GM23338 (cell line): ENCODE measurements around the gene ITCH. TPM values are rescaled to one million over a fixed set of nuclear protein-coding genes. Genes with fewer than 3 reads are reported as not detected.

Experiments
- ATAC-seq: fragments of 200-7000 bp; cut with Tn5 transposase; 3 replicates; pipeline ENCODE4 v1.9.1; 2020
- DNase-seq: peaks from one replicate; pipeline ENCODE4 v3.0.0-alpha.2; 2015; ENCODE audit warnings: low spot score
- H2AFZ ChIP-seq: fragments of 200-600 bp; sonication (generic); 2 replicates; pipeline ENCODE4 v1.8.0; 2016; ENCODE audit warnings: antibody characterized with exemption, mild to moderate bottlenecking, moderate library complexity
- H3F3A ChIP-seq: fragments of 200-600 bp; sonication (generic); replicated peaks from 2 replicates; pipeline ENCODE4 v1.8.0; 2017; ENCODE audit warnings: antibody characterized with exemption, mixed run types, low read depth
- H3K27ac ChIP-seq: fragments of 200-600 bp; sonication (generic); 2 replicates; pipeline ENCODE4 v1.6.1; 2016; ENCODE audit warnings: low read depth
- H3K27me3 ChIP-seq: fragments of 200-600 bp; sonication (generic); 2 replicates; pipeline ENCODE4 v1.8.0; 2016; ENCODE audit warnings: mild to moderate bottlenecking, mixed run types, moderate library complexity; ENCODE audit not compliant: insufficient read depth
- H3K36me3 ChIP-seq: fragments of 200-600 bp; sonication (generic); 2 replicates; pipeline ENCODE4 v1.8.0; 2016; ENCODE audit warnings: mild to moderate bottlenecking; ENCODE audit not compliant: insufficient read depth
- H3K4me1 ChIP-seq: fragments of 200-600 bp; sonication (generic); 2 replicates; pipeline ENCODE4 v1.8.0; 2016; ENCODE audit warnings: mild to moderate bottlenecking, moderate library complexity; ENCODE audit not compliant: insufficient read depth
- H3K4me2 ChIP-seq: fragments of 200-600 bp; sonication (generic); 2 replicates; pipeline ENCODE4 v1.7.1; 2017; ENCODE audit warnings: mixed run types
- H3K4me3 ChIP-seq: fragments of 200-600 bp; sonication (generic); 2 replicates; pipeline ENCODE4 v1.6.1; 2016; ENCODE audit warnings: mixed run types
- H3K79me2 ChIP-seq: fragments of 200-600 bp; sonication (generic); replicated peaks from 2 replicates; pipeline ENCODE4 v1.8.0; 2017; ENCODE audit warnings: mild to moderate bottlenecking; ENCODE audit not compliant: insufficient read depth
- H3K9me2 ChIP-seq: fragments of 200-600 bp; sonication (generic); 2 replicates; pipeline ENCODE4 v1.8.0; 2017; ENCODE audit not compliant: insufficient read depth
- H4K20me1 ChIP-seq: fragments of 200-600 bp; sonication (generic); replicated peaks from 2 replicates; pipeline ENCODE4 v1.8.0; 2017; ENCODE audit warnings: mild to moderate bottlenecking; ENCODE audit not compliant: insufficient read depth
- H3K27ac Mint-ChIP-seq: 2 replicates; pipeline ENCODE4 v1.8.0; 2020; ENCODE audit warnings: inconsistent platforms, mild to moderate bottlenecking, moderate library complexity, mixed read lengths
- H3K27me3 Mint-ChIP-seq: 3 replicates; pipeline ENCODE4 v1.8.0; 2022; ENCODE audit warnings: low read depth, mild to moderate bottlenecking, moderate library complexity, mixed read lengths, inconsistent platforms; ENCODE audit not compliant: insufficient read depth, poor library complexity
- H3K36me3 Mint-ChIP-seq: 3 replicates; pipeline ENCODE4 v1.8.0; 2021; ENCODE audit warnings: low read depth, mild to moderate bottlenecking, inconsistent platforms, moderate library complexity, mixed read lengths
- H3K4me1 Mint-ChIP-seq: 3 replicates; pipeline ENCODE4 v1.8.0; 2020; ENCODE audit warnings: mild to moderate bottlenecking, inconsistent platforms, mixed read lengths
- H3K4me3 Mint-ChIP-seq: 3 replicates; pipeline ENCODE4 v1.8.0; 2021; ENCODE audit warnings: moderate library complexity, mild to moderate bottlenecking, inconsistent platforms, mixed read lengths
- H3K9me3 Mint-ChIP-seq: 3 replicates; pipeline ENCODE4 v1.8.0; 2020; ENCODE audit warnings: moderate library complexity, mild to moderate bottlenecking, inconsistent platforms, mixed read lengths
- ETS1 ChIP-seq: IDR thresholded peaks from 2 replicates; pipeline ENCODE4 v1.6.1; 2016; ENCODE audit warnings: antibody characterized with exemption
- JUNB ChIP-seq: IDR thresholded peaks from one replicate; pipeline ENCODE4 v1.6.1; 2016; ENCODE audit warnings: antibody characterized with exemption; ENCODE audit not compliant: unreplicated experiment
- NANOG ChIP-seq: IDR thresholded peaks from 2 replicates; pipeline ENCODE4 v1.6.1; 2016; ENCODE audit warnings: antibody characterized with exemption, borderline replicate concordance
- STAT1 ChIP-seq: IDR thresholded peaks from one replicate; pipeline ENCODE4 v1.6.1; 2016; ENCODE audit warnings: antibody characterized with exemption; ENCODE audit not compliant: unreplicated experiment
- ZNF462 ChIP-seq: fragments of 250-450 bp; sonication (Bioruptor Pico); IDR thresholded peaks from 2 replicates; pipeline ENCODE4 v1.5.0; 2020; ENCODE audit warnings: mild to moderate bottlenecking, moderate library complexity
- polyA plus RNA-seq: library from polyadenylated mRNA; unstranded; fragments of >200 nt; fragmentation: Nextera tagmentation; extraction: Ambion mirVana; gene quantifications from 2 replicates; pipeline ENCODE4 v1.2.1, GENCODE V29; 2016
- total RNA-seq: library from RNA; depleted of rRNA; stranded (reverse); fragments of >200 nt; shearing (Covaris generic); gene quantifications from 2 replicates; pipeline ENCODE4 v1.2.3, GENCODE V29; 2014

ITCH gene
- total and polyA plus RNA-seq, 2 experiments from 2014 or later = 16.4 to 31.6 TPM

- H4K20me1 ChIP-seq = no peaks in the 10 kb centered on the region
- no peaks in the 10 kb centered on the region for H3K79me2 ChIP-seq
- Mint-ChIP-seq H3K4me3 (no peak overlapping the region), H3K9me3 (peaks cover 4% of the 10 kb centered on the region; the same call in 2 of the 3 replicates), H3K27ac (no peak overlapping the region), H3K27me3 (peaks cover 10% of the 10 kb centered on the region), H3K36me3 (peaks cover 4% of the 10 kb centered on the region), H3K4me1 (peaks cover 21% of the 10 kb centered on the region)
- H3K4me3 ChIP-seq = no peak overlapping the region
- H3K36me3 ChIP-seq = no peaks in the 10 kb centered on the region
- TF ChIP-seq NANOG = no peak
- no peak for TF ChIP-seq ETS1
- TF ChIP-seq JUNB = no peak
- TF ChIP-seq STAT1 = no peak
- peaks cover 9% of the 10 kb centered on the region for H3K27me3 ChIP-seq
- no peaks in the 10 kb centered on the region for H3F3A ChIP-seq
- no peak overlapping the region for H3K27ac ChIP-seq
- no peak overlapping the region for H3K4me2 ChIP-seq
- no peak for ATAC-seq
- DNase-seq = no peak
- no peak overlapping the region for H2AFZ ChIP-seq
- H3K4me1 ChIP-seq = peaks cover 12% of the 10 kb centered on the region
- peaks cover 10% of the 10 kb centered on the region; the same call in 1 of the 2 replicates for H3K9me2 ChIP-seq
These were observed 46.8 kb upstream of the ITCH start for GRCh38 chr20:34316196-34316814.

GRCh38 chr20:34318609-34319443, 44.2 kb upstream of the ITCH start:
- no peak overlapping the region for H3K27ac Mint-ChIP-seq

More at GRCh38 chr20:34318609-34319443, 44.2 kb upstream of the ITCH start:
- no peaks in the 10 kb centered on the region for H3K36me3 ChIP-seq
- Mint-ChIP-seq H3K36me3 (peaks cover 4% of the 10 kb centered on the region), H3K9me3 (peaks cover 4% of the 10 kb centered on the region; the same call in 2 of the 3 replicates), H3K27me3 (no peaks in the 10 kb centered on the region), H3K4me3 (no peak overlapping the region), H3K4me1 (peaks cover 33% of the 10 kb centered on the region)
- H4K20me1 ChIP-seq = no peaks in the 10 kb centered on the region
- peak overlapping the region; percentile 82; the same call in 1 of the 2 replicates for H2AFZ ChIP-seq
- no peaks in the 10 kb centered on the region for H3K27me3 ChIP-seq
- DNase-seq (peak; percentile 41), ATAC-seq (peak; percentile 51)
- H3K4me2 ChIP-seq = peak overlapping the region; percentile 65
- H3K9me2 ChIP-seq = peaks cover 10% of the 10 kb centered on the region; the same call in 1 of the 2 replicates
- no peaks in the 10 kb centered on the region for H3F3A ChIP-seq
- no peaks in the 10 kb centered on the region for H3K79me2 ChIP-seq
- H3K27ac ChIP-seq = 0 out of 2 replicates have a peak overlapping the region, but pooled peaks have one; percentile 47
- H3K4me1 ChIP-seq = peaks cover 21% of the 10 kb centered on the region
- peak; percentile 30; the same call in 1 of the 2 replicates for TF ChIP-seq ZNF462 (CRISPR knock-in tag)
- TF ChIP-seq ETS1 = no peak
- no peak overlapping the region for H3K4me3 ChIP-seq
